Neutrophil (primary cell): ENCODE data around the gene BET1L.

Experiments used
- H3K27ac ChIP-seq: fragments of 200-600 bp; sonication (generic); 2 replicates; pipeline ENCODE4 v1.5.1; 2016; ENCODE audit warnings: mild to moderate bottlenecking, moderate library complexity
- H3K27me3 ChIP-seq: fragments of 200-600 bp; sonication (generic); 2 replicates; pipeline ENCODE4 v1.6.0; 2016; ENCODE audit warnings: mild to moderate bottlenecking
- H3K36me3 ChIP-seq: fragments of 200-600 bp; sonication (generic); 2 replicates; pipeline ENCODE4 v1.5.1; 2017
- H3K4me1 ChIP-seq, 2 experiments: fragments of 200-600 bp in 1 of 2; sonication (generic) in 1 of 2; 1 replicate in 1 of 2; 2 replicates in 1 of 2; pipeline versions ENCODE4 v1.5.1 to v1.6.1; 2013 to 2016; ENCODE audit warnings: low read depth in 1 of 2, low read length in 1 of 2, mild to moderate bottlenecking in 1 of 2, moderate library complexity in 1 of 2; ENCODE audit not compliant: control insufficient read depth in 1 of 2, insufficient read depth in 1 of 2
- H3K4me3 ChIP-seq, 2 experiments: fragments of 200-600 bp in 1 of 2; sonication (generic) in 1 of 2; 1 replicate in 1 of 2; 2 replicates in 1 of 2; pipeline ENCODE4 v1.5.1; 2013 to 2016; ENCODE audit warnings: low read depth in 1 of 2, low read length in 1 of 2, mild to moderate bottlenecking in 1 of 2, moderate library complexity in 1 of 2
- H3K9me3 ChIP-seq: fragments of 200-600 bp; sonication (generic); 2 replicates; pipeline ENCODE4 v1.5.1; 2016
- TF ChIP-seq, protein P1 (sequence below): fragments of 200-600 bp; sonication (generic); IDR thresholded peaks from 2 replicates; pipeline ENCODE4 v1.5.1; 2016; ENCODE audit warnings: antibody characterized with exemption

BET1L gene

GRCh38 chr11:216081-216974 is 9.1 kb upstream of the BET1L start:
- H3K27ac ChIP-seq = no peak overlapping the region
- no peak overlapping the region for H3K4me3 ChIP-seq
- H3K9me3 ChIP-seq = no peaks in the 10 kb centered on the region
- TF ChIP-seq, protein P1, sequence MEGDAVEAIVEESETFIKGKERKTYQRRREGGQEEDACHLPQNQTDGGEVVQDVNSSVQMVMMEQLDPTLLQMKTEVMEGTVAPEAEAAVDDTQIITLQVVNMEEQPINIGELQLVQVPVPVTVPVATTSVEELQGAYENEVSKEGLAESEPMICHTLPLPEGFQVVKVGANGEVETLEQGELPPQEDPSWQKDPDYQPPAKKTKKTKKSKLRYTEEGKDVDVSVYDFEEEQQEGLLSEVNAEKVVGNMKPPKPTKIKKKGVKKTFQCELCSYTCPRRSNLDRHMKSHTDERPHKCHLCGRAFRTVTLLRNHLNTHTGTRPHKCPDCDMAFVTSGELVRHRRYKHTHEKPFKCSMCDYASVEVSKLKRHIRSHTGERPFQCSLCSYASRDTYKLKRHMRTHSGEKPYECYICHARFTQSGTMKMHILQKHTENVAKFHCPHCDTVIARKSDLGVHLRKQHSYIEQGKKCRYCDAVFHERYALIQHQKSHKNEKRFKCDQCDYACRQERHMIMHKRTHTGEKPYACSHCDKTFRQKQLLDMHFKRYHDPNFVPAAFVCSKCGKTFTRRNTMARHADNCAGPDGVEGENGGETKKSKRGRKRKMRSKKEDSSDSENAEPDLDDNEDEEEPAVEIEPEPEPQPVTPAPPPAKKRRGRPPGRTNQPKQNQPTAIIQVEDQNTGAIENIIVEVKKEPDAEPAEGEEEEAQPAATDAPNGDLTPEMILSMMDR = no peak
- no peaks in the 10 kb centered on the region for H3K27me3 ChIP-seq
- H3K36me3 ChIP-seq = peaks cover 58% of the 10 kb centered on the region
- H3K4me1 ChIP-seq = no peaks in the 10 kb centered on the region

DNA sequence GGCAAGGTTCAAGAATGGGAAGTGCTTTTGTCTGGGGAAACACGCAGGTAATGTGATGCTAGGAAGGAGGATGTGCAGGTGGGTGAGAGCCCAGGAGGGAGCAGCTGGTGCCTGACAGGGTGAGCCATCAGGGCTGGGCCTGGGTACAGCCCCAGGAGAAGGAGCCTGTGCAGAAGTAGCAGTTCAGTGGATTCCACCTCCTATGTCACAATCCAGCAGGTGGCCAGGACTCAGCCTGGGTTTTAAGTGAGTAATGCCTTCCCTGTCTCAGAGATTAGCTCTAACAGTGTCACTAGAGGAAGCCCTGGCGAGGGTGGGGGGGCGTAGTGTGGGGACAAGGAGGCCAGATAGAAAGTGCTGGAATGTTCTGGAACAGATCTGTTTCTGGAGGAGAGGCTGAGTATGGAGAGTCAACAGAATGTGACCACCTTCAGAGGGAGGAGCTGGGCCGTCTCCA is 8.4 kb upstream of the BET1L start:
- TF ChIP-seq, protein P1 = no peak
- no peaks in the 10 kb centered on the region for H3K9me3 ChIP-seq
- H3K4me3 ChIP-seq = no peak overlapping the region
- no peaks in the 10 kb centered on the region for H3K4me1 ChIP-seq
- H3K36me3 ChIP-seq = peaks cover 65% of the 10 kb centered on the region
- no peak overlapping the region for H3K27ac ChIP-seq
- H3K27me3 ChIP-seq = no peaks in the 10 kb centered on the region

DNA sequence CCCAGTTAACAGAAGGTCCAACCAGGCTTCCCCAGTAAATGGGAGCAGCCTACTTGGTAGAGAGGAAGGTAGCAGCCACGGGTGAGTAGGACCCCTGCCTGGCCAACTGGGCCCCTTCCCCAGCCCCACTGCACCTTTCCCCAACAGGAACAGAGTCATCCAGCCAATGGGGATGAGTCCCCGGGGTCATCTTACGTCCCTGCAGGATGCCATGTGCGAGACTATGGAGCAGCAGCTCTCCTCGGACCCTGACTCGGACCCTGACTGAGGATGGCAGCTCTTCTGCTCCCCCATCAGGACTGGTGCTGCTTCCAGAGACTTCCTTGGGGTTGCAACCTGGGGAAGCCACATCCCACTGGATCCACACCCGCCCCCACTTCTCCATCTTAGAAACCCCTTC is 6.9 kb upstream of the BET1L start:
- H3K4me1 ChIP-seq = peaks cover 12 to 14% of the 10 kb centered on the region in 2 experiments
- H3K4me3 ChIP-seq = no peak overlapping the region
- H3K27ac ChIP-seq = no peak overlapping the region
- H3K9me3 ChIP-seq = no peaks in the 10 kb centered on the region
- TF ChIP-seq, protein P1 = no peak
- H3K36me3 ChIP-seq = peaks cover 80% of the 10 kb centered on the region
- H3K27me3 ChIP-seq = no peaks in the 10 kb centered on the region

DNA sequence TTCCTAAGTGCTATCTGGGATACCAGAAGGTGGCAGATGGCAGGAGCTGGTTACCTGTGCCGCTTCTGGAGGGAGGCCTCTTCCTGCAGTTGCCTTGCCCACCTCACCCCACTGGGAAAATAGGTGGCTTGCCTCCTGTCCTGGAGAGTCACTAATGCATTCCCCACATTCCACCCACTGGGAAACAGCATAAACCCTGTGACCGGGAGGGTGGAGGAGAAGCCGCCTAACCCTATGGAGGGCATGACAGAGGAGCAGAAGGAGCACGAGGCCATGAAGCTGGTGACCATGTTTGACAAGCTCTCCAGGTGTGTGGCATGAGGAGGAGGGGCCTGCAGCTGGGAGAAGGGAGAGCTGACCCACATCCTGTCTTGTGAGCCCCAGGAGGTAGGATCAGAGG is 5.9 kb upstream of the BET1L start:
- Histone ChIP-seq H3K9me3 (no peaks in the 10 kb centered on the region), H3K27me3 (no peaks in the 10 kb centered on the region), H3K4me1 (peaks cover 17% of the 10 kb centered on the region in 2 experiments), H3K36me3 (peaks cover 77% of the 10 kb centered on the region), H3K4me3 (no peak overlapping the region), H3K27ac (no peak overlapping the region)
- TF ChIP-seq, protein P1 = no peak

DNA sequence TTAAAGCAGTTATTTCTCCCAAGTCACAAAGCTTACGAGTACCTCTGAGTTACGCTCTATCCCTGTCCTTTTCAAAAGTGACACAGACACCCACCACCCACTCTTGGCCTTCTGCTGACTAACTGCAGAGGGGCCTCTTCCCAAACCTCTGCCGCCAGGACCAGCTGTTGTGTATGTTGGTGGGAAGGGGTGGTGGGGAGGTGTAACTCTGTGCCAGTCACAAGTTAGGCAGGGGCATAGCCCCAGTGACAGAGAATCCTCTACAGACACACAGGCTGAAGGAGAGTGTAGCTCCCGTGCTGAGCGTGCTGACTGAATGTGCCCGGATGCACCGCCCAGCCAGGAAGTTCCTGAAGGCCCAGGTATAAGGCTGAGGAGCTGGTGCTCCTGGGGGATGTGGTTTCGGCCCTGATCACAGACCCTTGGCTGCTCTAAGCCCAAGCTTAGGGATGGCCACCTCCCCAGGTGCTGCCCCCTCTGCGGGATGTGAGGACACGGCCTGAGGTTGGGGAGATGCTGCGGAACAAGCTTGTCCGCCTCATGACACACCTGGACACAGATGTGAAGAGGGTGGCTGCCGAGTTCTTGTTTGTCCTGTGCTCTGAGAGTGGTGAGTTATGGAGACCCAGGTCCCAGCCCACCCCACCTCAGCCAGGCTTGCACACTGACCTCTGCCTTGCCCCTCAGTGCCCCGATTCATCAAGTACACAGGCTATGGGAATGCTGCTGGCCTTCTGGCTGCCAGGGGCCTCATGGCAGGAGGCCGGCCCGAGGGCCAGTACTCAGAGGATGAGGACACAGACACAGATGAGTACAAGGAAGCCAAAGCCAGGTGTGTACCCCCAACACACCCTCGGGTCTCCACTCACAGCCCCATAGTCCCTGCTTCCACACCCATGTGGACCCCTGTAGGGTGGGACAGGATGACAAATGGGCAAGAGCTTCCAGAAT is 5.2 kb upstream of the BET1L start:
- peaks cover 17 to 23% of the 10 kb centered on the region in 2 experiments for H3K4me1 ChIP-seq
- H3K27ac ChIP-seq = no peak overlapping the region

More for the DNA sequence above, 5.2 kb upstream of the BET1L start:
- Histone ChIP-seq H3K27me3 (no peaks in the 10 kb centered on the region), H3K9me3 (no peaks in the 10 kb centered on the region), H3K36me3 (peaks cover 77% of the 10 kb centered on the region), H3K4me3 (no peak overlapping the region)
- TF ChIP-seq, protein P1 = no peak
